Measurements from ENCODE around the gene ZNF76.

- TF ChIP-seq POLR2A (IDR thresholded peaks at IDR 0.05; ENCODE audit: low read length) (no peak), GATA1 (IDR thresholded peaks at IDR 0.05; ENCODE audit: low read depth, low read length) (no peak)
Observed at GRCh38 chr6:35218021-35218420, 41.5 kb upstream of the ZNF76 start.
